ENCODE data around the gene PRDM7. TPM values are rescaled to one million over a fixed set of nuclear protein-coding genes. Genes with fewer than 3 reads are reported as not detected.
A peak's percentile ranks its signal among the peaks of the same experiment; 100 is the strongest.
"Not testable (repeated sequence)": the region's sequence is repeated elsewhere in the genome, so short reads cannot be mapped to it uniquely, and the experiment has no call there.

The PRDM7 gene
- not detected in 2 replicates for total RNA-seq (2014; rRNA removed; shearing (Covaris generic))

- Histone ChIP-seq H3K27ac (no peak within 1 kb of the TSS), H3K27me3 (no peaks in the 10 kb centered on the region), H3K36me3 (no peaks in the 10 kb centered on the region), H3K4me1 (no peaks in the 10 kb centered on the region; the same call in 1 of the 2 replicates), H3K9me3 (replicated peaks) (no peaks in the 10 kb centered on the region), H3K4me3 (peak within 1 kb of the TSS; percentile 45)
- peak; percentile 95 to 96 for DNase-seq
Observed at GRCh38 chr16:90077240-90077756, at the start of gene PRDM7. Gene PRDM7 (minus strand): TSS chr16:90077331. CDS start chr16:90075910, 1,421 bp downstream.

- not testable (repeated sequence) for H3K27ac ChIP-seq; H3K4me3 ChIP-seq; DNase-seq; H3K9me3 ChIP-seq (replicated peaks); H3K27me3 ChIP-seq; H3K4me1 ChIP-seq; H3K36me3 ChIP-seq
Observed at GRCh38 chr16:90121846-90122245, 44.7 kb upstream of the PRDM7 start.

- H3K27me3 ChIP-seq; H3K27ac ChIP-seq; DNase-seq; H3K36me3 ChIP-seq; H3K9me3 ChIP-seq (replicated peaks); H3K4me1 ChIP-seq; H3K4me3 ChIP-seq: not testable (repeated sequence)
Observed at GRCh38 chr16:90107617-90108016, 30.5 kb upstream of the PRDM7 start.

- H3K4me1 ChIP-seq; H3K9me3 ChIP-seq (replicated peaks): not testable (repeated sequence)
Observed at GRCh38 chr16:90107060-90107459, 29.9 kb upstream of the PRDM7 start.

GRCh38 chr16:90106271-90106670 lies 29.1 kb upstream of the PRDM7 start:
- DNase-seq; H3K4me1 ChIP-seq; H3K27ac ChIP-seq; H3K27me3 ChIP-seq; H3K9me3 ChIP-seq (replicated peaks); H3K4me3 ChIP-seq; H3K36me3 ChIP-seq: not testable (repeated sequence)

More at GRCh38 chr16:90107060-90107459, 29.9 kb upstream of the PRDM7 start:
- not testable (repeated sequence) for H3K27me3 ChIP-seq, DNase-seq, H3K27ac ChIP-seq, H3K4me3 ChIP-seq, H3K36me3 ChIP-seq

GRCh38 chr16:90104725-90105124 lies 27.6 kb upstream of the PRDM7 start:
- H3K27me3 ChIP-seq; H3K36me3 ChIP-seq; H3K4me3 ChIP-seq; H3K4me1 ChIP-seq; DNase-seq; H3K9me3 ChIP-seq (replicated peaks); H3K27ac ChIP-seq: not testable (repeated sequence)

GRCh38 chr16:90102086-90102884 lies 25.2 kb upstream of the PRDM7 start:
- not testable (repeated sequence) for H3K27me3 ChIP-seq; H3K27ac ChIP-seq; H3K36me3 ChIP-seq; DNase-seq; H3K4me3 ChIP-seq; H3K4me1 ChIP-seq; H3K9me3 ChIP-seq (replicated peaks)

- not testable (repeated sequence) for H3K27me3 ChIP-seq; H3K9me3 ChIP-seq (replicated peaks); H3K4me1 ChIP-seq; H3K36me3 ChIP-seq; H3K4me3 ChIP-seq; DNase-seq; H3K27ac ChIP-seq
Observed at GRCh38 chr16:90101332-90101731, 24.2 kb upstream of the PRDM7 start.

GRCh38 chr16:90100790-90101189 lies 23.7 kb upstream of the PRDM7 start:
- H3K36me3 ChIP-seq; H3K27ac ChIP-seq; H3K4me3 ChIP-seq; H3K4me1 ChIP-seq; H3K9me3 ChIP-seq (replicated peaks); DNase-seq; H3K27me3 ChIP-seq: not testable (repeated sequence)

GRCh38 chr16:90100229-90100628 lies 23.1 kb upstream of the PRDM7 start:
- not testable (repeated sequence) for H3K4me1 ChIP-seq; H3K36me3 ChIP-seq; H3K27ac ChIP-seq; H3K4me3 ChIP-seq; H3K27me3 ChIP-seq; H3K9me3 ChIP-seq (replicated peaks); DNase-seq

- not testable (repeated sequence) for H3K4me3 ChIP-seq; H3K27ac ChIP-seq; H3K4me1 ChIP-seq; H3K27me3 ChIP-seq; H3K36me3 ChIP-seq; DNase-seq; H3K9me3 ChIP-seq (replicated peaks)
Observed at GRCh38 chr16:90098936-90099335, 21.8 kb upstream of the PRDM7 start.

- not testable (repeated sequence) for H3K4me1 ChIP-seq; H3K27me3 ChIP-seq; H3K9me3 ChIP-seq (replicated peaks); H3K4me3 ChIP-seq; H3K27ac ChIP-seq; H3K36me3 ChIP-seq
- peak in 1 of 2 experiments; percentile 6 for DNase-seq
Observed at GRCh38 chr16:90097010-90097684, 20.0 kb upstream of the PRDM7 start.

GRCh38 chr16:90094791-90095190 lies 17.7 kb upstream of the PRDM7 start:
- H3K4me3 ChIP-seq; H3K9me3 ChIP-seq (replicated peaks); H3K27me3 ChIP-seq; H3K36me3 ChIP-seq; DNase-seq; H3K4me1 ChIP-seq; H3K27ac ChIP-seq: not testable (repeated sequence)

- not testable (repeated sequence) for H3K27ac ChIP-seq; H3K27me3 ChIP-seq; H3K4me3 ChIP-seq; DNase-seq; H3K4me1 ChIP-seq; H3K9me3 ChIP-seq (replicated peaks); H3K36me3 ChIP-seq
Observed at GRCh38 chr16:90094296-90094695, 17.2 kb upstream of the PRDM7 start.

GRCh38 chr16:90093799-90094198 lies 16.7 kb upstream of the PRDM7 start:
- H3K27me3 ChIP-seq; H3K36me3 ChIP-seq; H3K9me3 ChIP-seq (replicated peaks); DNase-seq; H3K4me3 ChIP-seq; H3K27ac ChIP-seq; H3K4me1 ChIP-seq: not testable (repeated sequence)

Data from SJCRH30 (cell line).